GM21825 (cell line): ENCODE measurements around the gene EVL.
"Not testable (repeated sequence)": the region's sequence is repeated elsewhere in the genome, so short reads cannot be mapped to it uniquely, and the experiment has no call there.

Source experiments
- ATAC-seq: cut with Tn5 transposase; IDR thresholded peaks from one replicate; pipeline ENCODE4 v1.9.1; 2021; ENCODE audit warnings: mild to moderate bottlenecking, moderate library complexity; ENCODE audit not compliant: unreplicated experiment

The EVL gene

GRCh38 chr14:100064335-100065092 is 708 bp upstream of the EVL start:
- ATAC-seq = not testable (repeated sequence)

DNA sequence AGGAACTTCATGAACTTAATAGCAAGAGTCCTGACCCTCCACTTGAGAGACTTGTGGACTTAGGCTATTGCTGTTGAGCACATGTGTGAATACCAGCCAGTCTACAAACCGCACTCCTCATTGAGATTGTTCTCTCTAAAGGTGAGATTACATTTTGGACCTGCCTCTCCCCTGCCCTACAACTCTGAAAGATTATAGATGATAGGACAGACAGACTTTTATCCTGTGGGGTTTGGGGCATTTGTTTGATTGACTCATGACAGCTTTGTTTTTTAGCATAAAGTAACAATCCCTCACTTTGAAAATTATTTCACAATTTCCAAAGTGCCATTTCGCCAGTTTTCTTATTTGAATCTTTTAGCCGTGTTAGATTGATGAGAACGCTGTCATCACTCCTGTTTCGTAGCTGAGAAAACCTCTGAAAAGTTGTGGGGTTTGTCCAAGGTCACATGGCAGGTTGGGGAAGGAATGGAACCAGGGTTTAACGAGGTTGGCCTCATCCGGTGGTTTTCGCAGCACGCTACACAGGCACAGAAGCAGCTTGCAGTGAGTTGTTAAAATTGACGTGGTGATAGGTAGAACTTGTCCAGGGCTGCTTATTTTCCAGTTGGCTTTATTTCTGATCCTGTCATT is 836 bp downstream of the EVL start:
- peak; percentile 38 for ATAC-seq

DNA sequence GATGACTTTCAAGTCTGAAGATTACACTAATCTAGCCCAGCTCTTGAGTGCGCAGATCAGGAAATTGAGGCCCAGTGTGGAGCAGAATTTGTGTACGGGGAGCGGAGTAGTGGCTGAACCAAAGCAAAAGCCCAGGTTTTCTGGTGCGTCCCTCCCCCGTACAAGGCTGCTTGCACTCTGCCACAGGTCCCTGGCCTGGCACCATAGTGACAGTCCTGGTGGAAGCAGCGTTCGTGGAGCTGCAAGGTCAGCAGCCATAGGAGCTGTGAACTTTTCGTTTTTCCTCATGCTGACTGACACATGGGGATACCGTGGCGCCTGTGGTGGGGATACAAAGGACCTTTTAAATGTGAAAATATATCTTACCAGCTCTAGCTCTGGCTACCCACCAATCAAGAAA is 1.7 kb downstream of the EVL start:
- no peak for ATAC-seq

GRCh38 chr14:100067481-100067880 is 2.3 kb downstream of the EVL start:
- ATAC-seq = no peak

- peak; percentile 32 for ATAC-seq
Observed at GRCh38 chr14:100067971-100068959, 3.0 kb downstream of the EVL start.

DNA sequence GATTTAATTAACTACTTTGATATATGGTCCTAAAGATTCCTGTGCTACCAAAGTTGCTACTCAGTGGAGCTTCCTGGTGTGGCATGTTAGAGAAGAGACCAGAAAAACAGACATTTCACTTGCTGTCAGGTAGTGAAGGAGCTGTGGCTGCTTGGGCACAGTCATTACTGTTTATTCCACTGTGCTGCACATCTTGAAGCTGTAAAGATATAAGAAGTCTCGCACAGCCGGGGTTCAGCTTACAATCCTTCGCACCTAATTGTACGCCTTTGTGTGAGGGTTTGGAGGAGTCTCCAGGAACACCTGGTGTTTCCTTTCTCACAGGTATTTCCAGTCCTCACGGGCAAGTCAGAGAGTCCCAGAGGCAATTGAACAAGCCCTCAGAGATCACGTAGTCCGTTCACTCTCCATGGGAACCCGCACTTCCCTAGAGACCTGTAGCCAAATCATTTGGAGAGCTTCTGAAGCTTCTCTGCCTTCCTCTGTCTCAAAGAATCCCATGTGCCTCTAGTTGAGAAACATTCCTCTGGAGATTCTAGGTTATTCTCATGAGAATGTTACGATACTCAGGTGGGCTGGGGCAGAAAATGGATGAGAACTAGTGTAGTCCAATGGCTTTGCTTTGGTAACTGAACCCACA is 4.1 kb downstream of the EVL start:
- no peak for ATAC-seq

GRCh38 chr14:100070310-100070709 is 5.1 kb downstream of the EVL start:
- ATAC-seq = no peak

GRCh38 chr14:100071545-100071944 is 6.3 kb downstream of the EVL start:
- ATAC-seq = no peak

GRCh38 chr14:100072783-100073346 is 7.6 kb downstream of the EVL start:
- ATAC-seq = no peak

DNA sequence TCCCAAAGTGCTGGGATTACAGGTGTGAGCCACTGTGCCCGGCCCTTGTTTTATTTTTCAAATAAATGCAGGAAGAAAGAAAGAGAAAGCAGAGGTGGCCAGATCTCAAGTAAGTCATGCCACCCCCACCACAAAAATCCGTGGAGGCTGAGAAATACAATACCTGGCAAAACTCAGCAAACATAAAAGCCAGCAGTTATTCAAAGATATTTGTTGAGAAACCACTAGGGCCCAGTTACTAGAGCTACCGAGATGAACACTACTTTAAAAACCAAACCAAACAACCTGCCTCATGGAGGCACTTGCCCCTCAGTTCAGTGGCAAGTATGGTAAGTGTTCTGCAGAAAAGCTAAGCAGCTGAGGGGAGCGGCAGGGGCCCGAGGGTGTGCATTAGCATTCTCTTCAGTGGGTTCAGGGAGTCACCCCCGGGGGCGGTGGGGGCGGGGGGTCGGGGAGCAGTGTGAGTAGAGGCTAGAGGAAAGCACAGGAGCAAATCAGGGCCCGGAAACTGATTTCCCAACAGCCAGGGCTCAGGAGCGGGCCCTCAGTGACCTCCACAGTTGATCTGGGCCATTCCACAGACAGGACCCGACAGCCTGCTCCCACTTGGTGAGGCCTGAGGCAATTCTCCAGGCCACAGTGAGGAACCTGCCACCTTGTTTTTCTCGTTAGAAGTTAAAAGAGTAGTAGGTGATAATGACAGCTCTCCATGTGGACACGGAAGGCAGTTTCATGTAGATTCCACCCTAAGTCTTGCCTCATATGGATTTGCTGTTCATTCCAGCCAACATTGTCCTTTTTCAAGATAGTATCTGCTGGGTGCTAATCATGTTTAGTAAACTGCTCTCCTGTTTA is 8.6 kb downstream of the EVL start:
- ATAC-seq = no peak

DNA sequence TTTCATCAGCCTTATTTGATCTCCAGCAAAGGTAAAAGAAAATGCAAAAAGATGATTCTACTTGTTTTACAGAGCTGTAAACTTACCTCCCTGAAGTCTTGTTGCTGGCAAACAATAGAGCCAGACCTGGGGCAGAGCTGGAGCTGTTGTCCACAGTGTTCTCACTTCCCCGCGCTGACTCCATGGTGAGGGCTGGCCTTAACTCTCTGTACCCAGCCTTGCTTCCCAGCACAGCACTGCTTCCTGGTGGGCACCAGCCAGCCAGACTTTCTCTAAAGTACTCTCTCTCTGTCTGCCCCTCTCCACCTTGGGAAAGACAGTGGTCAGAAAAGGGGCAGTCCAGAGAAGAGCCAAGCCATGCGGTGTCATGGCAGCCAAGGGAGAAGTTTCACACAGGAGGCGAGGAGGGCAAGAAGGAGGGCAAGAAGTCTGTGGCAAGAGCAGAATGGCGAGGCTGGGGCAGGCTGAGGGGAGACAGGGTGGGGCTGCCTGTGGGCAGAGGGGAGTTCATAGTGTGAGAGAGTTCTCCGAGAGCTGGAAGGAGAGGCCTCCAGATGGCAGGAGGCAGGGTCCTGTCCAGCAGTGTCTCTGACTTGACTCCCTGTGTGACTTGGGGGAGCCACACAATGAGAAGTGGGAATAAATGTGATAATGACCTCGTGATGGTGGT is 9.3 kb downstream of the EVL start:
- no peak for ATAC-seq

DNA sequence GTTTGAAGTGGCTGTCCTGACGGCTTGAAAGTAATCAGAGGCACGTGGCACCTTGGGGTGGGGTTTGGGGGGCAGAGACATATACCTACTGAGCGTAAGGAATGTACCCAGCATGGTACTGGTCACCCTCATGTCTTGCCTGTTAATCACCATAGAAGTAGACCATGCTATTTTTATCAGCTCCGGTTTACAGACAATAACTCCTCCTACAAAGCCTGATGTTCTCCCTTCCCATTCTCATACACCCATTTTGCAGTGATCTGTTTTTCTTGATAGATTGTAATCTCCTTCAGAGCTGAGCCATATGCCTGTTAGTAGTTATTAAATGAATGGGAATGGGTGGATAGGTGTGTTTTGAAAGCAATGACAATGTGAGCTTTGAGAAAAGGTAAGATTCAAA is 10.5 kb downstream of the EVL start:
- no peak for ATAC-seq

- no peak for ATAC-seq
Observed at GRCh38 chr14:100076133-100076532, 10.9 kb downstream of the EVL start.

- no peak for ATAC-seq
Observed at GRCh38 chr14:100076606-100077005, 11.4 kb downstream of the EVL start.

DNA sequence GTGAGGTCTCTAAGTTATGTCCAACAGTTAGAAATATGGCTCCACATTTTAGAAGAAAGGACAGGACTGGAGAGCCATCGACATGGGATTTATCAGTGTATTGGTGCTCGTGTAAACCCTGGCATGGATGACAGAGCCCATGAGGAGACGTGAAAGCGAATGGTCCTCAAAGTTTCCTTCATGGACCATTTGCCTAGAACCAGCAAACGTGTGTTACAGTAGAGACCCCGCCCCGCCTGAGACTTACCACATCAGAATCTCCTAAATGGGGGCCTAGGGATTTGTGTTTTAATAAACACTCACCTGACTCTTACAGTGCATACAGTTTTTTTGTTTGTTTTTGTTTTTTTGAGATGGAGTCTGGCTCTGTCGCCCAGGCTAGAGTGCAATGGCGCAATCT is 12.2 kb downstream of the EVL start:
- ATAC-seq = no peak

- ATAC-seq = no peak
Observed at GRCh38 chr14:100078216-100078803, 13.1 kb downstream of the EVL start.

GRCh38 chr14:100078997-100079725 is 13.9 kb downstream of the EVL start:
- ATAC-seq = peak; percentile 76

DNA sequence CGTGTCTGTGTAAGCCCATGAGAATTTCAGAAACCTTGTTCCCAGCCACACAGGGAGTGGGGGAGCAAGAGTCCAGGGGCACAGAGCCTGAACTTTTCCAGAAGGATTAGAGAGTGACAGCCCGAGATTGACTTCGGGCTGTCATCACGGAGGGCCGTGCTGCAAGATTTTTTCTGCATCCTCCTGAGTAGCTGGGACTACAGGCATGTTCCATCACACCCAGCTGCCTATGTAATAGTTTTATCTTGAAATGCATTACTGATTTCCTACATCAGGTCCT is 14.4 kb downstream of the EVL start:
- ATAC-seq = no peak
